Measurements from ENCODE around the gene RCAN3. TPM values are rescaled to one million over a fixed set of nuclear protein-coding genes. Genes with fewer than 3 reads are reported as not detected.

RCAN3 gene
- total RNA-seq, 1 donor from 2014 or later = 10.6 TPM

DNA sequence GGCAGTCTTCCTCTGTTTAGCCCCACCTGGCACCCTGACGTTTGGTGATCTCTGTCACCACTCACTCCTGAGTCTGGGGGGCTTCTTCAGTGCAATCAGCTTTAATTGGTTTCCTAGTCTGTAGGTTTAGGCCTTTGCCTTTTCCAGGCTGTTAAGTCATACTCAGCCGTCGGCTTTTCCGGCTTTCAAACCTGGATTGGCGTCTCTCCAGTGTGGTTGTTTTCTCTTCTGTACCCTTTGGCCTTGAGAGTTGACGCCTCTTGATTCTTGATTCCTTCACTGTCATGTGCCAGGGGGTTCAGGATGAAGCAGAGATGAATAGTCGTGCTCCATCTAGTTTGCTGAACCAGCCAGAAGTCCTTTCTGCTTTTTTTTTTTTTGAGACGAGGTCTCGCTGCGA lies 78.1 kb downstream of the RCAN3 start:
- no peak for DNase-seq

DNA sequence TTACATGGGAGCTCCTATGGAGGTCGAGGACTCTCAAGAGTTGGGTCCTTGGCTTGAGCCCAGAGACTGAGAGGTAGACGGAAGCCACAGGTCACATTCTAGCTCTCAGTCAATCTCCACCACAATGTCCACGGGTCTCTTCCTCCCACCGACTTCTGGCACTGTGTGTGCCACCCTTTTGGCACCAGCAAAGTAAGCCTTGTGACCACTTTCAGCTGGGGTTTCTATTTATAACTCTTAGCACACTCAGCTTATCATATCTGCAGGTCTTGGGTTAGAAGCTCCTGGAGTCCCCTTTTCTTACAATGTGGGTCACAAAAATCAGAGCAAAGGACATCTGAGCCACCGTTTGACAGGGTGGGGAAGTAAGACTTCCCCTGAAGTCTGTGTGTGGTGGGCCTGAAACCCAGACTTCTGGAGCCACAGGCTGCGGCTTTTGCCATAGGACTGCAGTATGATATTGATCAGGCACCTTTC lies 81.6 kb downstream of the RCAN3 start:
- no peak for DNase-seq

DNA sequence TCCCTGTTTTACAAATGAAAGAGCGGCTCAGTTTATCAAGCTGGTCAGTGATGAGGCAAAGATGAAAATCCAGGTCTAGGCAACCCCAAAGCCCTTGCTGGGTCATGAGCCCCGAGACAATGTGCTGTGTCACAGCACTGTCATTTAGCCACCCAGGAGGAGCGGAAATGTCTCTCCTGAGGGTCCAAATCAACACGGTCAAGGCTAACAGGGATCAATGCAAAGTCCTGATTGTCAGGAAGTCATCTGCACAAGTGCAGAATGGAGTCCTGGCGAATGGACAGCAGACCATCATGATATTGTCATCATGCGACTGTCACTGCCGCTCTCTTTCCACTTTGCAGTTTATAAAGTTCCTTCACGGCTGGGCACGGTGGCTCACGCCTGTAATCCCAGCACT lies 83.5 kb downstream of the RCAN3 start:
- no peak for DNase-seq

DNA sequence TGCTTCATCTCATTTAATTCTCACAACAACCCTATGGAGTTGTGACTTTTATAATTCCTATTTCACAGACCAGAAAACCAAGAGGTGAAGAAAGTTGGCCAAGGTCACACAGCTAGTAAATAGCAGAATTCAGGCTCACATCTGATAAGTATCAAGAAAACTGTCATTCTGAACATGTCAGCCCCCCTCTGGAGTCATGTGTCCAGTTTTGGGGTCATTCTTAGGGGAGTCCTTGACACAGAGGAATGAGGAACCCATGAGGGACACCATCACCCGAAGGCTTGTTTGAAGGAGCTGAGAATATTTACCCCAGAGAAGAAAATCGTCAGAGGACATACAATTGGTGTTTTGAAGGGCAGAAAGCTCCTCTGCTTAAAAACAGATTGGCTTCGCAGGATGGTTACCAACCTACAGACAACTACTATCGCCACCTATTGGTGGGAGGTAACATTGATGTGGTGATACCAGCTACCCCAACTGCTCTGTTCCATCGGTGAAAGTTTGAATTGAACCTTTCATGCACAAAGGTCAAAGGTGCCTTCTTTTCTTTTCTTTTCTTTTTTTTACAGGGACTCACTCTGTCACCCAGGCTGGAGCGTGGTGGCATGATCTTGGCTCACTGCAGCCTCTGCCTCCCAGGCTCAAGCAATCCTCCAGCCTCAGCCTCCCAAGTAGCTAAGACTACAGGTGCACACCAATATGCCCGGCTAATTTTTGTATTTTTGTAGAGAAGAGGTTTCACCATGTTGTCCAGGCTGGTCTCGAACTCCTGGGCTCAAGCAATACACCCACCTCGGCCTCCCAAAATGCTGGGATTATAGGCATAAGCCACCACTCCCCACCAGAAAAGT lies 84.6 kb downstream of the RCAN3 start:
- no peak for DNase-seq

DNA sequence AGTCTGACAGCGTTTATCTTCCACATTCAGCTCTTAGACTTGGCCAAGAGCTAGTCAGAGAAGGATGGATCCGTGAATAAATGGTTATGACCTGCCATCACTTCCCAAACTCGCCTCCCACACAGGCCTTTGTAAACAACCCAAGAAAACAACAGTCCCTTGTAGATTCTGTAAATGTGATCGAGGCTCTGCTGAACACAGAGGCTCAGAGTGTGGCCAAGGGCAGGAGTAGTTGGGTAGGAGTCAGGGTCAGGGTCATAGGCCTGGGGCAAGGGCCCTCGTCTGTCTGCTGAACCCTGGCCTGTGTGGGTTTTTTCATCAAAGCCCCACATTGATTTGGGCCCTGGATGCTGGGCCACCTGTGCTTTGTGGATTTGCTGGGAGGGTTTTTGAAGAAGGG lies 85.9 kb downstream of the RCAN3 start:
- DNase-seq = no peak

DNA sequence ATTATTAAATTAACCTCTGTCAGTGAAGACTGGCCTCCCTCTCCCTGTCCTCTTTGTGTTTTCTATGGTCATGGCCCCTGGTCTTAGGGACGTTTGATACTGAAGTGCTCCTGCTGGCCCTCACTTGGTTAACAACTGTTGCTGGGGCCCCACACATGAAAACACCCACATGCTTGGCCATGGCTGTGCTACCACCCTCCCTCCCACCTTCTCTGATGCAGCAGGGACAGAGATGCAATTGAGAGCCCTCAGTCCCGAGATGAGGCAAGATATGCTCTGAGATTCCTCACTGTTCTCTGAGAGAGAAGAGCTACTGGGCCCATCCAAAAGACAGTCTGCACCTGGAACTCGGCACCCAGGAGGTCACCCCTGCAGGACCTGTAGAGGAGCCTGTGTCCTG lies 86.6 kb downstream of the RCAN3 start:
- no peak for DNase-seq

Other genes starting within 250 kb of the RCAN3 start
- not detected for gene GRHL3, start 183.5 kb upstream of the RCAN3 start, total RNA-seq
- gene STPG1, start 89.1 kb upstream of the RCAN3 start, total RNA-seq = 1.9 TPM
- gene NIPAL3, start 87.0 kb upstream of the RCAN3 start, total RNA-seq = 7.0 TPM
- gene NCMAP, start 53.3 kb downstream of the RCAN3 start, total RNA-seq = under 0.01 TPM
- gene SRRM1, start 140.5 kb downstream of the RCAN3 start, total RNA-seq = 39.1 TPM
- gene CLIC4, start 242.6 kb downstream of the RCAN3 start, total RNA-seq = 96.7 TPM

All from occipital lobe (tissue), 2 donors.